ENCODE data around the gene SNAP91. TPM values are rescaled to one million over a fixed set of nuclear protein-coding genes. Genes with fewer than 3 reads are reported as not detected.

SNAP91 gene
- total and polyA plus RNA-seq, 2 of the 8 experiments (the other 6 are each of a cell fraction or from before 2014, with no cell fraction given): 1.3 to 1.5 TPM

DNA sequence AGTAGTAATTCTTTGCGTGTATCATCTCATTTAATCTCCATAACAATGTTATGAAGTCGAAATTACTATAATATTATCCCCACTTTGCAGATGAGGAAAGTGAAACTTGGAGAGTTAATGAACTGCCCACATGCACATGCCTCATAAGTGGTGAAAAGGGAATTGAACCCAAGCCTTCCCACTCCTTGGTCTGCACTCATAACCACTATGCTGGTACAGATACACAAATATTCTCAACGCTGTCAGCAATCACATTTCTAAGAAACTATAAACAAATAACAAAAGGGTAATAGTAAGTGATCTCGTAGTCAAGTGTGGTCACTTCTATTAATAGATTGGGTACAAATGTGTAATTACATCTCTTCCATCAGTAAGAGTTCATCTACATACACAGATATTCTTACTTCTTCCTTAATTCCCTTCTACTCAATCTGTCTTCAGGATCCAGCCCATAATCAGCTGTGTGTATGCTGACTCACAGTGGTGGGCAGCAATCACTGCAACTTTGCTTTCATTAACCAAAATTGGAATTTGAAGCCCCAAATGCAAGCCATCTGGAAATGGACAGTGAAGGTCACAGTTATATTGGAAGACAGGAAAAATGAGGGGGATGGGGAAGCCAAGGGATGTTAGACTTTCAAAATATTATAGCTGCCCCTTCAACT, 190.0 kb downstream of the SNAP91 start (continued):
- TF ChIP-seq GABPA (IDR thresholded peaks at IDR 0.05; ENCODE audit: borderline replicate concordance, insufficient read depth, low read length) (no peak), TCF12 (IDR thresholded peaks at IDR 0.05; ENCODE audit: low read depth, low read length) (no peak), CTCF (IDR thresholded peaks at IDR 0.05; ENCODE audit: control extremely low read depth in 1 of 3, insufficient read depth in 1 of 3, low read depth in 1 of 3, low read length in 3 of 3) (peak in 2 of 3 experiments; percentile 39 to 53; a peak in 2 of 4 replicates)
